Astrocyte (in vitro differentiated cells and primary cell): ENCODE results near the gene REEP6. TPM values are rescaled to one million over a fixed set of nuclear protein-coding genes. Genes with fewer than 3 reads are reported as not detected.
A peak's percentile ranks its signal among the peaks of the same experiment; 100 is the strongest.

Experiments
- DNase-seq: peaks from one replicate; pipeline ENCODE4 v3.0.0-alpha.2; 2010; ENCODE audit warnings: low read depth
- FAIRE-seq: peaks from 2 replicates; lab custom pipeline; 2011; peaks lifted over from hg19 to GRCh38; lab: Jason Lieb, UNC
- H2AFZ ChIP-seq: 2 replicates; pipeline ENCODE4 v1.6.0; 2012; ENCODE audit warnings: low read depth, low read length, inconsistent platforms
- H3K27ac ChIP-seq: 2 replicates; pipeline ENCODE4 v1.5.1; 2011; ENCODE audit warnings: low read depth, low read length, inconsistent platforms
- H3K27me3 ChIP-seq: 2 replicates; pipeline ENCODE4 v1.6.0; 2011; ENCODE audit warnings: low read length, inconsistent platforms; ENCODE audit not compliant: insufficient read depth
- H3K36me3 ChIP-seq: 2 replicates; pipeline ENCODE4 v1.5.1; 2011; ENCODE audit warnings: low read length, inconsistent platforms; ENCODE audit not compliant: insufficient read depth
- H3K4me1 ChIP-seq: 2 replicates; pipeline ENCODE4 v1.5.1; 2011; ENCODE audit warnings: low read length, inconsistent platforms; ENCODE audit not compliant: insufficient read depth
- H3K4me2 ChIP-seq: 2 replicates; pipeline ENCODE4 v1.6.0; 2012; ENCODE audit warnings: low read length, inconsistent platforms
- H3K4me3 ChIP-seq: 2 replicates; pipeline ENCODE4 v1.5.1; 2011; ENCODE audit warnings: low read depth, mild to moderate bottlenecking, low read length, inconsistent platforms; ENCODE audit not compliant: insufficient read depth
- H3K79me2 ChIP-seq: 2 replicates; pipeline ENCODE4 v1.6.0; 2012; ENCODE audit warnings: mild to moderate bottlenecking, low read length, inconsistent platforms; ENCODE audit not compliant: insufficient read depth
- H3K9ac ChIP-seq: 2 replicates; pipeline ENCODE4 v1.6.0; 2012; ENCODE audit warnings: mild to moderate bottlenecking, low read length, inconsistent platforms
- H3K9me3 ChIP-seq: 2 replicates; pipeline ENCODE4 v1.5.1; 2012; ENCODE audit warnings: low read depth, mild to moderate bottlenecking, low read length, inconsistent platforms; ENCODE audit not compliant: insufficient read depth
- H4K20me1 ChIP-seq: 2 replicates; pipeline ENCODE4 v1.6.0; 2012; ENCODE audit warnings: low read length, inconsistent platforms; ENCODE audit not compliant: insufficient read depth
- H3K27ac Mint-ChIP-seq: one replicate; pipeline ENCODE4 v1.8.0; 2021; ENCODE audit warnings: mild to moderate bottlenecking, mixed read lengths; ENCODE audit not compliant: unreplicated experiment
- H3K27me3 Mint-ChIP-seq: one replicate; pipeline ENCODE4 v1.8.0; 2021; ENCODE audit warnings: low read depth, mixed read lengths; ENCODE audit not compliant: unreplicated experiment
- H3K36me3 Mint-ChIP-seq: one replicate; pipeline ENCODE4 v1.8.0; 2021; ENCODE audit warnings: low read depth, mixed read lengths; ENCODE audit not compliant: unreplicated experiment
- H3K4me1 Mint-ChIP-seq: one replicate; pipeline ENCODE4 v1.8.0; 2021; ENCODE audit warnings: low read depth, mixed read lengths; ENCODE audit not compliant: unreplicated experiment
- H3K4me3 Mint-ChIP-seq: one replicate; pipeline ENCODE4 v1.8.0; 2021; ENCODE audit warnings: mild to moderate bottlenecking, moderate library complexity, mixed read lengths; ENCODE audit not compliant: unreplicated experiment
- H3K9me3 Mint-ChIP-seq: one replicate; pipeline ENCODE4 v1.8.0; 2021; ENCODE audit warnings: mild to moderate bottlenecking, mixed read lengths; ENCODE audit not compliant: unreplicated experiment
- EZH2 ChIP-seq: IDR thresholded peaks from 2 replicates; pipeline ENCODE4 v1.6.1; 2012; ENCODE audit warnings: mild to moderate bottlenecking, low read length, inconsistent platforms; ENCODE audit not compliant: insufficient read depth
- total RNA-seq: library from RNA; stranded (reverse); gene quantifications from 2 replicates; pipeline ENCODE4 v1.2.1, GENCODE V29; 2021
- TF ChIP-seq, protein P1 (sequence below): IDR thresholded peaks from 2 replicates; pipeline ENCODE4 v1.5.1; 2011; ENCODE audit warnings: low read depth, mild to moderate bottlenecking, inconsistent platforms, low read length, moderate library complexity; ENCODE audit not compliant: insufficient read depth

REEP6 gene
- total RNA-seq, 1 donor from 2014 or later, result 5.7 TPM

GRCh38 chr19:1489463-1490310, 1.3 kb upstream of the REEP6 start:
- H3K4me3 ChIP-seq, result peak overlapping the region; percentile 74
- Mint-ChIP-seq H3K4me3 (peak overlapping the region; percentile 72), H3K36me3 (peaks cover 2% of the 10 kb centered on the region), H3K27ac (no peak overlapping the region), H3K4me1 (peaks cover 3% of the 10 kb centered on the region), H3K9me3 (no peaks in the 10 kb centered on the region), H3K27me3 (peaks cover 5% of the 10 kb centered on the region)
- H3K79me2 ChIP-seq, result no peaks in the 10 kb centered on the region
- no peak overlapping the region for H3K27ac ChIP-seq
- FAIRE-seq (no peak), DNase-seq (no peak)
- no peaks in the 10 kb centered on the region for H4K20me1 ChIP-seq
- H3K4me2 ChIP-seq, result peak overlapping the region; percentile 96
- H3K9me3 ChIP-seq, result no peaks in the 10 kb centered on the region
- H3K27me3 ChIP-seq, result peaks cover 5% of the 10 kb centered on the region
- TF ChIP-seq, protein P1, sequence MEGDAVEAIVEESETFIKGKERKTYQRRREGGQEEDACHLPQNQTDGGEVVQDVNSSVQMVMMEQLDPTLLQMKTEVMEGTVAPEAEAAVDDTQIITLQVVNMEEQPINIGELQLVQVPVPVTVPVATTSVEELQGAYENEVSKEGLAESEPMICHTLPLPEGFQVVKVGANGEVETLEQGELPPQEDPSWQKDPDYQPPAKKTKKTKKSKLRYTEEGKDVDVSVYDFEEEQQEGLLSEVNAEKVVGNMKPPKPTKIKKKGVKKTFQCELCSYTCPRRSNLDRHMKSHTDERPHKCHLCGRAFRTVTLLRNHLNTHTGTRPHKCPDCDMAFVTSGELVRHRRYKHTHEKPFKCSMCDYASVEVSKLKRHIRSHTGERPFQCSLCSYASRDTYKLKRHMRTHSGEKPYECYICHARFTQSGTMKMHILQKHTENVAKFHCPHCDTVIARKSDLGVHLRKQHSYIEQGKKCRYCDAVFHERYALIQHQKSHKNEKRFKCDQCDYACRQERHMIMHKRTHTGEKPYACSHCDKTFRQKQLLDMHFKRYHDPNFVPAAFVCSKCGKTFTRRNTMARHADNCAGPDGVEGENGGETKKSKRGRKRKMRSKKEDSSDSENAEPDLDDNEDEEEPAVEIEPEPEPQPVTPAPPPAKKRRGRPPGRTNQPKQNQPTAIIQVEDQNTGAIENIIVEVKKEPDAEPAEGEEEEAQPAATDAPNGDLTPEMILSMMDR, result no peak
- no peak for TF ChIP-seq EZH2
- H3K9ac ChIP-seq, result peak overlapping the region; percentile 69
- no peaks in the 10 kb centered on the region for H3K36me3 ChIP-seq
- peaks cover 15% of the 10 kb centered on the region for H3K4me1 ChIP-seq
- peak overlapping the region; percentile 97 for H2AFZ ChIP-seq

GRCh38 chr19:1490311-1491113, 469 bp upstream of the REEP6 start, which contains the start of gene PCSK4:
Gene PCSK4 (minus strand): TSS chr19:1490350. CDS start chr19:1490346, 4 bp downstream.
- H3K27ac ChIP-seq, result peak within 1 kb of the TSS; percentile 60
- peak within 1 kb of the TSS; percentile 97 for H2AFZ ChIP-seq
- FAIRE-seq, result peak; percentile 93
- Mint-ChIP-seq H3K27ac (peak within 1 kb of the TSS; percentile 88), H3K27me3 (peaks cover 10% of the 10 kb centered on the region), H3K4me3 (peak within 1 kb of the TSS; percentile 90), H3K36me3 (peaks cover 2% of the 10 kb centered on the region), H3K9me3 (no peaks in the 10 kb centered on the region), H3K4me1 (peaks cover 3% of the 10 kb centered on the region)
- no peaks in the 10 kb centered on the region for H3K9me3 ChIP-seq
- TF ChIP-seq EZH2, result no peak
- TF ChIP-seq, protein P1, result no peak
- no peaks in the 10 kb centered on the region for H3K79me2 ChIP-seq
- peak within 1 kb of the TSS; percentile 74 for H3K4me3 ChIP-seq
- peaks cover 15% of the 10 kb centered on the region for H3K4me1 ChIP-seq
- no peaks in the 10 kb centered on the region for H3K36me3 ChIP-seq
- H3K27me3 ChIP-seq, result peaks cover 5% of the 10 kb centered on the region
- peak within 1 kb of the TSS; percentile 96 for H3K4me2 ChIP-seq
- H3K9ac ChIP-seq, result peak within 1 kb of the TSS; percentile 69
- H4K20me1 ChIP-seq, result no peaks in the 10 kb centered on the region
- peak; percentile 94 for DNase-seq
